PFSK-1 (cell line): ENCODE data around the gene DNAH2.
A peak's percentile ranks its signal among the peaks of the same experiment; 100 is the strongest.

Source experiments
- FOXP2 ChIP-seq: optimal IDR thresholded peaks from 2 replicates; pipeline ENCODE3; 2011; ENCODE audit warnings: borderline replicate concordance, control low read depth, inconsistent platforms; ENCODE audit not compliant: insufficient read depth; ENCODE audit errors: extremely low read length, extremely low read depth
- POLR2AphosphoS5 ChIP-seq: IDR thresholded peaks from 2 replicates; pipeline ENCODE4 v1.6.1; 2012; ENCODE audit warnings: low read depth, mild to moderate bottlenecking, control low read depth, low read length, moderate library complexity
- REST ChIP-seq, 2 experiments: IDR thresholded peaks; 2 replicates each; pipeline versions ENCODE4 v1.6.1 to v1.8.0; 2011 to 2012; ENCODE audit warnings: low read depth in 2 of 2, low read length in 2 of 2, control low read depth in 1 of 2, inconsistent platforms in 1 of 2, mild to moderate bottlenecking in 1 of 2, moderate library complexity in 1 of 2; ENCODE audit not compliant: insufficient read depth in 1 of 2
- SIN3A ChIP-seq: IDR thresholded peaks from 2 replicates; pipeline ENCODE4 v1.6.1; 2012; ENCODE audit warnings: mild to moderate bottlenecking, low read length, moderate library complexity, borderline replicate concordance; ENCODE audit not compliant: insufficient read depth
- TAF1 ChIP-seq: IDR thresholded peaks from 2 replicates; pipeline ENCODE4 v1.6.1; 2012; ENCODE audit warnings: low read length, control low read depth, borderline replicate concordance; ENCODE audit not compliant: insufficient read depth

Gene DNAH2

GRCh38 chr17:7707446-7707845, 10.1 kb upstream of the DNAH2 start:
- TF ChIP-seq SIN3A = no peak
- no peak for TF ChIP-seq FOXP2
- TF ChIP-seq TAF1 = no peak
- no peak for TF ChIP-seq REST (IDR thresholded peaks at IDR 0.05; ENCODE audit: insufficient read depth in 1 of 2, low read depth in 2 of 2, low read length in 2 of 2)
- no peak for TF ChIP-seq POLR2AphosphoS5

GRCh38 chr17:7707858-7708750, 9.4 kb upstream of the DNAH2 start:
- TF ChIP-seq FOXP2 (no peak), POLR2AphosphoS5 (no peak)

DNA sequence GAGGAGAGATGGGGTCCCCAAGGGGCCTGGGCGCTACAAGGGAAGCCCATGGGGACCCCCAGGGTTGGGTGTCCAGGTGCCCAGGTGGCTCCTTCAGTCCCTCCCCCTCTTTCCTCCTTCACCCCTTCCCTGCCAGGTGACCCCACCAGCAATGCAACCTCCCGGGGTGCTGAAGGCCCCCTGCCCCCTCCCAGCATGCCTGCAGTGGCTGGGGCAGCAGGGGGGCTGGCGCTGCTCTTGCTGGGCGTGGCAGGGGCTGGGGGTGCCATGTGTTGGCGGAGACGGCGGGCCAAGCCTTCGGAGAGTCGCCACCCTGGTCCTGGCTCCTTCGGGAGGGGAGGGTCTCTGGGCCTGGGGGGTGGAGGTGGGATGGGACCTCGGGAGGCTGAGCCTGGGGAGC, 8.5 kb upstream of the DNAH2 start:
- TF ChIP-seq TAF1 (no peak), FOXP2 (no peak)

GRCh38 chr17:7710301-7710700, 7.2 kb upstream of the DNAH2 start:
- peak; percentile 53; the same call in 1 of the 2 replicates for TF ChIP-seq TAF1
- TF ChIP-seq FOXP2 = no peak
- TF ChIP-seq POLR2AphosphoS5 = peak; percentile 62
- TF ChIP-seq REST (IDR thresholded peaks at IDR 0.05; ENCODE audit: insufficient read depth in 1 of 2, low read depth in 2 of 2, low read length in 2 of 2) = no peak; a peak in 1 of 4 replicates
- 0 out of 2 replicates have a peak, but pooled peaks have one; percentile 14 for TF ChIP-seq SIN3A

GRCh38 chr17:7711051-7711755, 6.3 kb upstream of the DNAH2 start:
- TF ChIP-seq REST (IDR thresholded peaks at IDR 0.05; ENCODE audit: insufficient read depth in 1 of 2, low read depth in 2 of 2, low read length in 2 of 2) (no peak), FOXP2 (no peak), TAF1 (no peak), SIN3A (no peak), POLR2AphosphoS5 (no peak)
